Activated naive CD4-positive, alpha-beta T cell treated with anti-CD3 and anti-CD28 coated beads, Interleukin-2, amount 50 U/mL, for 24 hours (primary cell): ENCODE measurements around the gene DENND4C.
A peak's percentile ranks its signal among the peaks of the same experiment; 100 is the strongest.

Experiments
- H3K27ac Mint-ChIP-seq: one replicate; pipeline ENCODE4 v1.8.0; 2021; ENCODE audit warnings: mild to moderate bottlenecking, mixed read lengths
- H3K27me3 Mint-ChIP-seq: one replicate; pipeline ENCODE4 v1.8.0; 2021; ENCODE audit warnings: mixed read lengths
- H3K36me3 Mint-ChIP-seq: one replicate; pipeline ENCODE4 v1.8.0; 2021; ENCODE audit warnings: mixed read lengths
- H3K4me1 Mint-ChIP-seq: one replicate; pipeline ENCODE4 v1.8.0; 2021; ENCODE audit warnings: mixed read lengths
- H3K4me3 Mint-ChIP-seq: one replicate; pipeline ENCODE4 v1.8.0; 2021; ENCODE audit warnings: mild to moderate bottlenecking, mixed read lengths
- H3K9me3 Mint-ChIP-seq: one replicate; pipeline ENCODE4 v1.8.0; 2021; ENCODE audit warnings: mixed read lengths

Gene DENND4C

GRCh38 chr9:19203058-19203457 is 27.4 kb upstream of the DENND4C start:
- no peaks in the 10 kb centered on the region for H3K9me3 Mint-ChIP-seq
- H3K4me3 Mint-ChIP-seq: no peak overlapping the region
- no peaks in the 10 kb centered on the region for H3K27me3 Mint-ChIP-seq
- H3K36me3 Mint-ChIP-seq: no peaks in the 10 kb centered on the region
- H3K4me1 Mint-ChIP-seq: no peaks in the 10 kb centered on the region
- H3K27ac Mint-ChIP-seq: peak overlapping the region; percentile 81

DNA sequence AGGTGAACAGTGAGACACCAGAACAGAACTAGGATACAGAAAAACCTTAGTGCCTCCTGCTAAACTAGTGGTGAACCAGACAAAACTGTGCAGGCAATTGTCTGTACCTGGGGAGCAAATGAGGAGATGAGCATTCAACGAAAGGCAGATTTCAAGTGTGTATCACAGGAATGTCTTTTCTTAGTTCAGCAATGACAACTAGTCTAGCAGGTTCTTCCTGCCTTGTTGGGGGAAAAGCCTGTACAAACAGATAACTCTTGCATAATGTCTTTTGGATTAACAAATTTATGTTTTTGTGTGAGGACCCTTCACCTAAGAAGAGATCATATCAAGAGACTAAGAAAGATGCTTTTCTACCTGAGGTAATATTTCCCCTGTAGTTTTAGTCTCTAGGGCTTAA is 21.8 kb upstream of the DENND4C start:
- no peak overlapping the region for H3K27ac Mint-ChIP-seq
- H3K36me3 Mint-ChIP-seq: no peaks in the 10 kb centered on the region
- no peaks in the 10 kb centered on the region for H3K4me1 Mint-ChIP-seq
- no peaks in the 10 kb centered on the region for H3K9me3 Mint-ChIP-seq
- H3K4me3 Mint-ChIP-seq: no peak overlapping the region
- no peaks in the 10 kb centered on the region for H3K27me3 Mint-ChIP-seq

DNA sequence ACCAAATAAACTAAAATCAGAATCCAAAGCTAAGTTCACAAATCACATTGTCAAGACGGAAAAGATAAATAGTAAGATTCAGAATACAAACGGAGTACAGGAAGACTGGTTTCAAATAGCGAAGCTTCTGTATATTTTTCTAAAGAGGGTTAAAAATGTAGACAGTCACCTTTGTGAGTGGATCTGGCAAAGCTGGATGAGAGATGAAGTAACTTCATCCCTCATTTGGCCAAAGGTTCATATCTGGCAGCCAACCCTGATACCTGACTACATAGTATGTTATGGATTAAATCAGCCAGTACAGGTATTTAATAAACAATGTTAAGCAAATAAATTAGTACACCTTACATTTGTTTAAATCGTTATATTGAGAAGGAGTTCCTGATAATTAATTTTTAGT is 21.3 kb upstream of the DENND4C start:
- Mint-ChIP-seq H3K27me3 (no peaks in the 10 kb centered on the region), H3K4me3 (no peak overlapping the region), H3K9me3 (no peaks in the 10 kb centered on the region), H3K36me3 (no peaks in the 10 kb centered on the region), H3K4me1 (no peaks in the 10 kb centered on the region), H3K27ac (no peak overlapping the region)

DNA sequence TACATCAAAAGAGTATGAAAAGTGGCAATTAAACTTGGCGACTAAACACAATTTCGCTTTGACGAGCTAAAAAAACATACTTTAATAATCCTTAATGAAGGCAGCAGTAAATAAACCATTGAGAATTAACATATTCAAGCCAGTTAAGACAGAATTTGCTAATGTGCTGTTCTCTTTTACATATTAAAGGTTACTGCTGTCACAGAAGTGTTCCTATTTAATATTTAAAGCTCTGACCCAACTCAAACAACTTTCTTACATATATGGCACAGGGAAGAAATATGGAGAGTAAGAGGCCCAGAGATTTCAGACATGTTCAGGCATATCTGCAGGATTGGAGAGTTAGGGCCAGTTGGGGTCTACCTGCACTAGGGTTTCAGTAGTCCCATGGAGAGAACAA is 16.7 kb upstream of the DENND4C start:
- Mint-ChIP-seq H3K27ac (no peak overlapping the region), H3K9me3 (no peaks in the 10 kb centered on the region), H3K4me3 (no peak overlapping the region), H3K27me3 (no peaks in the 10 kb centered on the region), H3K4me1 (no peaks in the 10 kb centered on the region), H3K36me3 (no peaks in the 10 kb centered on the region)

GRCh38 chr9:19216466-19216865 is 14.0 kb upstream of the DENND4C start:
- Mint-ChIP-seq H3K4me3 (no peak overlapping the region), H3K9me3 (no peaks in the 10 kb centered on the region), H3K27me3 (no peaks in the 10 kb centered on the region), H3K27ac (no peak overlapping the region), H3K4me1 (no peaks in the 10 kb centered on the region), H3K36me3 (no peaks in the 10 kb centered on the region)

DNA sequence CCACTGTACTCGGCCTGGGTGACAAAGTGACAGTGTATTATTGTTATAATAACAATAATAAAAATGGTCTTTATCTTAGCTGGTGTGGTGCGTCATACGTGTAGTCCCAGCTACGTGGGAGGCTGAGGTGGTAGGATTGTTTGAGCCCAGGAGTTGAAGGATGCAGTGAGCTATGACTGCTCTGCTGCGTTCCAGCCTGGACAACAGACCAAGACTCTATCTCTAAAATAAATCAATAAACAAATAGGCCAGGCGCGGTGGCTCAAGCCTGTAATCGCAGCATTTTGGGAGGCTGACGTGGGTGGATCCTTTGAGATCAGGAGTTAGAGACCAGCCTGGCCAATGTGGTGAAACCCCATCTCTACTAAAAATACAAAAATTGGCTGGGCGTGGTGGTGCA is 9.2 kb upstream of the DENND4C start:
- Mint-ChIP-seq H3K4me3 (no peak overlapping the region), H3K9me3 (no peaks in the 10 kb centered on the region), H3K36me3 (no peaks in the 10 kb centered on the region), H3K27me3 (no peaks in the 10 kb centered on the region), H3K27ac (no peak overlapping the region), H3K4me1 (no peaks in the 10 kb centered on the region)

GRCh38 chr9:19223724-19224123 is 6.8 kb upstream of the DENND4C start:
- H3K36me3 Mint-ChIP-seq: no peaks in the 10 kb centered on the region
- no peaks in the 10 kb centered on the region for H3K9me3 Mint-ChIP-seq
- no peaks in the 10 kb centered on the region for H3K4me1 Mint-ChIP-seq
- no peak overlapping the region for H3K4me3 Mint-ChIP-seq
- no peak overlapping the region for H3K27ac Mint-ChIP-seq
- no peaks in the 10 kb centered on the region for H3K27me3 Mint-ChIP-seq

- Mint-ChIP-seq H3K27ac (peak overlapping the region; percentile 15), H3K9me3 (no peaks in the 10 kb centered on the region), H3K36me3 (no peaks in the 10 kb centered on the region), H3K27me3 (no peaks in the 10 kb centered on the region), H3K4me3 (no peak overlapping the region), H3K4me1 (peaks cover 5% of the 10 kb centered on the region)
These were observed 5.9 kb upstream of the DENND4C start for GRCh38 chr9:19224563-19224962.

GRCh38 chr9:19229595-19230354 is 718 bp upstream of the DENND4C start:
- Mint-ChIP-seq H3K4me1 (peaks cover 15% of the 10 kb centered on the region), H3K27me3 (no peaks in the 10 kb centered on the region), H3K4me3 (no peak overlapping the region), H3K9me3 (no peaks in the 10 kb centered on the region), H3K36me3 (no peaks in the 10 kb centered on the region), H3K27ac (peak overlapping the region; percentile 80)

GRCh38 chr9:19231126-19231903 is 822 bp downstream of the DENND4C start:
- Mint-ChIP-seq H3K4me1 (peaks cover 18% of the 10 kb centered on the region), H3K36me3 (no peaks in the 10 kb centered on the region), H3K27me3 (no peaks in the 10 kb centered on the region), H3K4me3 (no peak overlapping the region), H3K27ac (no peak overlapping the region), H3K9me3 (no peaks in the 10 kb centered on the region)

GRCh38 chr9:19231904-19232822 is 1.7 kb downstream of the DENND4C start:
- Mint-ChIP-seq H3K27me3 (no peaks in the 10 kb centered on the region), H3K27ac (no peak overlapping the region), H3K4me1 (peaks cover 23% of the 10 kb centered on the region), H3K36me3 (no peaks in the 10 kb centered on the region), H3K9me3 (no peaks in the 10 kb centered on the region), H3K4me3 (no peak overlapping the region)

- Mint-ChIP-seq H3K9me3 (no peaks in the 10 kb centered on the region), H3K27me3 (no peaks in the 10 kb centered on the region), H3K27ac (no peak overlapping the region), H3K4me1 (peaks cover 23% of the 10 kb centered on the region), H3K4me3 (no peak overlapping the region), H3K36me3 (no peaks in the 10 kb centered on the region)
These were observed 2.3 kb downstream of the DENND4C start for GRCh38 chr9:19232823-19233194.

GRCh38 chr9:19233344-19233743 is 2.9 kb downstream of the DENND4C start:
- no peaks in the 10 kb centered on the region for H3K9me3 Mint-ChIP-seq
- peaks cover 23% of the 10 kb centered on the region for H3K4me1 Mint-ChIP-seq
- H3K27ac Mint-ChIP-seq: no peak overlapping the region
- no peaks in the 10 kb centered on the region for H3K27me3 Mint-ChIP-seq
- H3K4me3 Mint-ChIP-seq: no peak overlapping the region
- H3K36me3 Mint-ChIP-seq: no peaks in the 10 kb centered on the region

DNA sequence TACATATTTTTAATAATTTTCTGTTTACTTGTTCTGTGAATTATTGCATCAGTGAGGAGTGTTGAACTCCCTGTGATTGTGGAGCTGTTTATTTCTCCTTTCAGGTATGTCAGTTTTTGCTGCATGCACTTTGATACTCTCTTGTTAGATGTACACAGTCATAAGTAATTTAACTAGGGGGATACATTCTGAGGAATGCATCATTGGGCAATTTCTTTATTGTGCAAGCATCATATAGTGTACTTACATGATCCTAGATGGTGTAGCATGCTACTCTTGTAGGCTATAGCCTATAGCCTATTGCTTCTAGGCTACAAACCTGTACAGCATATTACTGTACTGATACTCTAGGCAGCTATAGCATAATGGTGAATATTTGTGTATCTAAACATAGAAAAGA is 9.5 kb downstream of the DENND4C start:
- Mint-ChIP-seq H3K27me3 (no peaks in the 10 kb centered on the region), H3K4me1 (peaks cover 38% of the 10 kb centered on the region), H3K36me3 (peaks cover 6% of the 10 kb centered on the region), H3K27ac (no peak overlapping the region), H3K9me3 (no peaks in the 10 kb centered on the region), H3K4me3 (no peak overlapping the region)

GRCh38 chr9:19241728-19242127 is 11.2 kb downstream of the DENND4C start:
- no peak overlapping the region for H3K27ac Mint-ChIP-seq
- H3K4me1 Mint-ChIP-seq: peaks cover 41% of the 10 kb centered on the region

More at GRCh38 chr9:19241728-19242127, 11.2 kb downstream of the DENND4C start:
- Mint-ChIP-seq H3K9me3 (no peaks in the 10 kb centered on the region), H3K36me3 (peaks cover 13% of the 10 kb centered on the region), H3K27me3 (no peaks in the 10 kb centered on the region), H3K4me3 (no peak overlapping the region)
